GM10248 (cell line): Measurements from ENCODE around the gene SPRED2.

Experiments used
- CTCF ChIA-PET: fragments of 300-600 bp; sonication (Branson Sonifier 250); formaldehyde crosslinking; extraction: SDS; loops from one replicate; lab custom pipeline; 2021; ENCODE audit warnings: antibody characterized with exemption; lab: Yijun Ruan, JAX
- POLR2A ChIA-PET: fragments of 350-650 bp; sonication (Branson Sonifier 250); formaldehyde crosslinking; extraction: SDS; loops from one replicate; lab custom pipeline; 2020; ENCODE audit warnings: antibody characterized with exemption; lab: Yijun Ruan, JAX
- DNase-seq: peaks from one replicate; pipeline ENCODE4 v3.0.0; 2012; ENCODE audit errors: extremely low spot score
- CTCF ChIP-seq: IDR thresholded peaks from 2 replicates; pipeline ENCODE4 v1.5.1; 2012; ENCODE audit warnings: mild to moderate bottlenecking, low read depth; ENCODE audit errors: extremely low read depth, missing control alignments, control extremely low read depth

The SPRED2 gene

GRCh38 chr2:65354773-65355172 is 77.6 kb downstream of the SPRED2 start:
- TF ChIP-seq CTCF: no peak

GRCh38 chr2:65353927-65354326 is 78.5 kb downstream of the SPRED2 start:
- ChIA-PET CTCF (interaction anchor here (0.8 to 6.0 kb wide), 11 partner anchors 10 to 76 kb away, joined by 3 to 38 read pairs (median 4); no protein-coding TSS in a partner anchor), POLR2A (no interaction called here)
- TF ChIP-seq CTCF: no peak
- no peak for DNase-seq

More at GRCh38 chr2:65354773-65355172, 77.6 kb downstream of the SPRED2 start:
- CTCF ChIA-PET: interaction anchor here (0.8 to 6.0 kb wide), 3 partner anchors 9 to 34 kb away, joined by 3 to 38 read pairs (median 8); no protein-coding TSS in a partner anchor
- DNase-seq: no peak
- POLR2A ChIA-PET: no interaction called here

GRCh38 chr2:65353046-65353445 is 79.4 kb downstream of the SPRED2 start:
- ChIA-PET POLR2A (no interaction called here), CTCF (interaction anchor here (0.8 to 6.0 kb wide), 16 partner anchors 9 to 56 kb away, joined by 3 to 38 read pairs (median 4); no protein-coding TSS in a partner anchor)
- no peak for DNase-seq
- peak; percentile 13 for TF ChIP-seq CTCF

GRCh38 chr2:65351948-65352595 is 80.3 kb downstream of the SPRED2 start:
- ChIA-PET POLR2A (interaction anchor here (0.6 kb wide), 1 partner anchor 222 kb away, joined by 3 read pairs; no protein-coding TSS in a partner anchor), CTCF (interaction anchor here (0.8 to 6.0 kb wide), 15 partner anchors 10 to 85 kb away, joined by 3 to 38 read pairs (median 4); no protein-coding TSS in a partner anchor)
- TF ChIP-seq CTCF: no peak
- DNase-seq: no peak

GRCh38 chr2:65351234-65351947 is 81.0 kb downstream of the SPRED2 start:
- no peak for TF ChIP-seq CTCF
- CTCF ChIA-PET: interaction anchor here (0.6 to 6.0 kb wide), 18 partner anchors 9 to 85 kb away, joined by 3 to 38 read pairs (median 4); no protein-coding TSS in a partner anchor
- POLR2A ChIA-PET: no interaction called here
- DNase-seq: no peak

- CTCF ChIA-PET: interaction anchor here (0.6 to 6.0 kb wide), 17 partner anchors 8 to 86 kb away, joined by 3 to 38 read pairs (median 3); no protein-coding TSS in a partner anchor
- POLR2A ChIA-PET: interaction anchor here (0.6 kb wide), 1 partner anchor 12 kb away, joined by 8 read pairs; no protein-coding TSS in a partner anchor
- TF ChIP-seq CTCF: peak; percentile 18
- DNase-seq: peak; percentile 49
These were observed 81.7 kb downstream of the SPRED2 start for GRCh38 chr2:65350651-65351056.
